GM23338 (cell line): ENCODE data around the gene DLG2. TPM values are rescaled to one million over a fixed set of nuclear protein-coding genes. Genes with fewer than 3 reads are reported as not detected.

Source experiments
- ATAC-seq: fragments of 200-7000 bp; cut with Tn5 transposase; 3 replicates; pipeline ENCODE4 v1.9.1; 2020
- DNase-seq: peaks from one replicate; pipeline ENCODE4 v3.0.0-alpha.2; 2015; ENCODE audit warnings: low spot score
- H2AFZ ChIP-seq: fragments of 200-600 bp; sonication (generic); 2 replicates; pipeline ENCODE4 v1.8.0; 2016; ENCODE audit warnings: antibody characterized with exemption, mild to moderate bottlenecking, moderate library complexity
- H3F3A ChIP-seq: fragments of 200-600 bp; sonication (generic); replicated peaks from 2 replicates; pipeline ENCODE4 v1.8.0; 2017; ENCODE audit warnings: antibody characterized with exemption, mixed run types, low read depth
- H3K27ac ChIP-seq: fragments of 200-600 bp; sonication (generic); 2 replicates; pipeline ENCODE4 v1.6.1; 2016; ENCODE audit warnings: low read depth
- H3K27me3 ChIP-seq: fragments of 200-600 bp; sonication (generic); 2 replicates; pipeline ENCODE4 v1.8.0; 2016; ENCODE audit warnings: mild to moderate bottlenecking, mixed run types, moderate library complexity; ENCODE audit not compliant: insufficient read depth
- H3K36me3 ChIP-seq: fragments of 200-600 bp; sonication (generic); 2 replicates; pipeline ENCODE4 v1.8.0; 2016; ENCODE audit warnings: mild to moderate bottlenecking; ENCODE audit not compliant: insufficient read depth
- H3K4me1 ChIP-seq: fragments of 200-600 bp; sonication (generic); 2 replicates; pipeline ENCODE4 v1.8.0; 2016; ENCODE audit warnings: mild to moderate bottlenecking, moderate library complexity; ENCODE audit not compliant: insufficient read depth
- H3K4me2 ChIP-seq: fragments of 200-600 bp; sonication (generic); 2 replicates; pipeline ENCODE4 v1.7.1; 2017; ENCODE audit warnings: mixed run types
- H3K4me3 ChIP-seq: fragments of 200-600 bp; sonication (generic); 2 replicates; pipeline ENCODE4 v1.6.1; 2016; ENCODE audit warnings: mixed run types
- H3K79me2 ChIP-seq: fragments of 200-600 bp; sonication (generic); replicated peaks from 2 replicates; pipeline ENCODE4 v1.8.0; 2017; ENCODE audit warnings: mild to moderate bottlenecking; ENCODE audit not compliant: insufficient read depth
- H3K9me2 ChIP-seq: fragments of 200-600 bp; sonication (generic); 2 replicates; pipeline ENCODE4 v1.8.0; 2017; ENCODE audit not compliant: insufficient read depth
- H4K20me1 ChIP-seq: fragments of 200-600 bp; sonication (generic); replicated peaks from 2 replicates; pipeline ENCODE4 v1.8.0; 2017; ENCODE audit warnings: mild to moderate bottlenecking; ENCODE audit not compliant: insufficient read depth
- H3K27ac Mint-ChIP-seq: 2 replicates; pipeline ENCODE4 v1.8.0; 2020; ENCODE audit warnings: inconsistent platforms, mild to moderate bottlenecking, moderate library complexity, mixed read lengths
- H3K27me3 Mint-ChIP-seq: 3 replicates; pipeline ENCODE4 v1.8.0; 2022; ENCODE audit warnings: low read depth, mild to moderate bottlenecking, moderate library complexity, mixed read lengths, inconsistent platforms; ENCODE audit not compliant: insufficient read depth, poor library complexity
- H3K36me3 Mint-ChIP-seq: 3 replicates; pipeline ENCODE4 v1.8.0; 2021; ENCODE audit warnings: low read depth, mild to moderate bottlenecking, inconsistent platforms, moderate library complexity, mixed read lengths
- H3K4me1 Mint-ChIP-seq: 3 replicates; pipeline ENCODE4 v1.8.0; 2020; ENCODE audit warnings: mild to moderate bottlenecking, inconsistent platforms, mixed read lengths
- H3K4me3 Mint-ChIP-seq: 3 replicates; pipeline ENCODE4 v1.8.0; 2021; ENCODE audit warnings: moderate library complexity, mild to moderate bottlenecking, inconsistent platforms, mixed read lengths
- H3K9me3 Mint-ChIP-seq: 3 replicates; pipeline ENCODE4 v1.8.0; 2020; ENCODE audit warnings: moderate library complexity, mild to moderate bottlenecking, inconsistent platforms, mixed read lengths
- CREB1 ChIP-seq: fragments of 250-450 bp; sonication (Bioruptor Pico); IDR thresholded peaks from 2 replicates; pipeline ENCODE4 v1.5.0; 2020; ENCODE audit warnings: low read depth, mild to moderate bottlenecking, moderate library complexity
- EZH2 ChIP-seq: fragments of 200-600 bp; sonication (generic); IDR thresholded peaks from one replicate; pipeline ENCODE4 v1.8.0; 2017; ENCODE audit warnings: antibody characterized with exemption, mild to moderate bottlenecking, low read depth; ENCODE audit not compliant: unreplicated experiment
- EZH2phosphoT487 ChIP-seq: fragments of 200-600 bp; sonication (generic); IDR thresholded peaks from one replicate; pipeline ENCODE4 v1.8.1; 2018; ENCODE audit warnings: antibody characterized with exemption; ENCODE audit not compliant: unreplicated experiment
- JUNB ChIP-seq: IDR thresholded peaks from one replicate; pipeline ENCODE4 v1.6.1; 2016; ENCODE audit warnings: antibody characterized with exemption; ENCODE audit not compliant: unreplicated experiment
- NANOG ChIP-seq: IDR thresholded peaks from 2 replicates; pipeline ENCODE4 v1.6.1; 2016; ENCODE audit warnings: antibody characterized with exemption, borderline replicate concordance
- POLR2AphosphoS5 ChIP-seq: IDR thresholded peaks from 2 replicates; pipeline ENCODE4 v1.6.1; 2016; ENCODE audit warnings: antibody characterized with exemption, low read depth
- STAT1 ChIP-seq: IDR thresholded peaks from one replicate; pipeline ENCODE4 v1.6.1; 2016; ENCODE audit warnings: antibody characterized with exemption; ENCODE audit not compliant: unreplicated experiment
- ZNF114 ChIP-seq: fragments of 250-450 bp; sonication (Bioruptor Pico); IDR thresholded peaks from 2 replicates; pipeline ENCODE4 v1.5.0; 2020; ENCODE audit warnings: mild to moderate bottlenecking, moderate library complexity
- ZNF331 ChIP-seq: fragments of 250-450 bp; sonication (Bioruptor Pico); IDR thresholded peaks from 2 replicates; pipeline ENCODE4 v1.5.0; 2020; ENCODE audit warnings: low read depth, mild to moderate bottlenecking, moderate library complexity
- polyA plus RNA-seq: library from polyadenylated mRNA; unstranded; fragments of >200 nt; fragmentation: Nextera tagmentation; extraction: Ambion mirVana; gene quantifications from 2 replicates; pipeline ENCODE4 v1.2.1, GENCODE V29; 2016
- total RNA-seq: library from RNA; depleted of rRNA; stranded (reverse); fragments of >200 nt; shearing (Covaris generic); gene quantifications from 2 replicates; pipeline ENCODE4 v1.2.3, GENCODE V29; 2014
- TF ChIP-seq, protein P1 (sequence below): IDR thresholded peaks from one replicate; pipeline ENCODE4 v1.6.1; 2018; ENCODE audit warnings: antibody characterized with exemption; ENCODE audit not compliant: unreplicated experiment
- TF ChIP-seq, protein P2 (sequence below): IDR thresholded peaks from 2 replicates; pipeline ENCODE4 v1.6.1; 2016; ENCODE audit warnings: antibody characterized with exemption
- TF ChIP-seq, protein P3 (sequence below), 2 experiments: fragments of 200-600 bp in 1 of 2; sonication (generic) in 1 of 2; conservative IDR thresholded peaks; 2 replicates each; pipeline versions ENCODE4 v1.5.1 to v1.6.1; 2016 to 2017; ENCODE audit warnings: antibody characterized with exemption in 2 of 2, low read depth in 2 of 2, mild to moderate bottlenecking in 2 of 2, moderate library complexity in 1 of 2
- TF ChIP-seq, protein P4 (sequence below): fragments of 250-450 bp; sonication (Bioruptor Pico); IDR thresholded peaks from 2 replicates; pipeline ENCODE4 v1.5.0; 2020; ENCODE audit warnings: mild to moderate bottlenecking, moderate library complexity

Gene DLG2
- total and polyA plus RNA-seq, 2 experiments from 2014 or later, result 19.8 to 21.5 TPM

DNA sequence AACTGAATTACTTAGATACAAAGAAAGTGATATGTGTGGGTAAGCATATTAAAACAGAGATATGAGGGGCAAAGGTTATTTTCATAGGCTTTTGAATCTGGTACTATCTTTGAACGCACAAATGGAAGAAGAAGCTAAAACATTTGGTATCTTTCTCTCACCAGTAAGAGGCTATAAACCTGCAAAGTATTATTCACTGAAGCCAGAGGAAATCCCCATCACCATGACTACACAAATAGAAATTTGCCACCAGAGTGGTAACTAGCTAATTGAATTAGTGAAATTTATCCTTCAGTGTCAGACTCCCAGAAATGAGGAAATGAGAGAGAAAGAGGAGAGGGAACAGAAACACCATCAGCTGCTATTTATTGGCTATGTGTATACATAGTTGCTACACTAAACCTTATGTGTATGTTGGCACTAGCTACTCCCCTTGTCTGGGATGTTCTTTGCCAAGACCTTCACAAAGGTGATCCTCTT, 503.4 kb downstream of the DLG2 start:
- Histone ChIP-seq H3K9me2 (no peaks in the 10 kb centered on the region), H4K20me1 (no peaks in the 10 kb centered on the region), H3K4me3 (no peak overlapping the region), H3K4me2 (no peak overlapping the region), H3K27ac (no peak overlapping the region), H3K79me2 (no peaks in the 10 kb centered on the region), H3K27me3 (no peaks in the 10 kb centered on the region), H3K36me3 (no peaks in the 10 kb centered on the region), H2AFZ (no peak overlapping the region), H3K4me1 (no peaks in the 10 kb centered on the region), H3F3A (no peaks in the 10 kb centered on the region)
- TF ChIP-seq EZH2phosphoT487, result no peak
- TF ChIP-seq, protein P1, sequence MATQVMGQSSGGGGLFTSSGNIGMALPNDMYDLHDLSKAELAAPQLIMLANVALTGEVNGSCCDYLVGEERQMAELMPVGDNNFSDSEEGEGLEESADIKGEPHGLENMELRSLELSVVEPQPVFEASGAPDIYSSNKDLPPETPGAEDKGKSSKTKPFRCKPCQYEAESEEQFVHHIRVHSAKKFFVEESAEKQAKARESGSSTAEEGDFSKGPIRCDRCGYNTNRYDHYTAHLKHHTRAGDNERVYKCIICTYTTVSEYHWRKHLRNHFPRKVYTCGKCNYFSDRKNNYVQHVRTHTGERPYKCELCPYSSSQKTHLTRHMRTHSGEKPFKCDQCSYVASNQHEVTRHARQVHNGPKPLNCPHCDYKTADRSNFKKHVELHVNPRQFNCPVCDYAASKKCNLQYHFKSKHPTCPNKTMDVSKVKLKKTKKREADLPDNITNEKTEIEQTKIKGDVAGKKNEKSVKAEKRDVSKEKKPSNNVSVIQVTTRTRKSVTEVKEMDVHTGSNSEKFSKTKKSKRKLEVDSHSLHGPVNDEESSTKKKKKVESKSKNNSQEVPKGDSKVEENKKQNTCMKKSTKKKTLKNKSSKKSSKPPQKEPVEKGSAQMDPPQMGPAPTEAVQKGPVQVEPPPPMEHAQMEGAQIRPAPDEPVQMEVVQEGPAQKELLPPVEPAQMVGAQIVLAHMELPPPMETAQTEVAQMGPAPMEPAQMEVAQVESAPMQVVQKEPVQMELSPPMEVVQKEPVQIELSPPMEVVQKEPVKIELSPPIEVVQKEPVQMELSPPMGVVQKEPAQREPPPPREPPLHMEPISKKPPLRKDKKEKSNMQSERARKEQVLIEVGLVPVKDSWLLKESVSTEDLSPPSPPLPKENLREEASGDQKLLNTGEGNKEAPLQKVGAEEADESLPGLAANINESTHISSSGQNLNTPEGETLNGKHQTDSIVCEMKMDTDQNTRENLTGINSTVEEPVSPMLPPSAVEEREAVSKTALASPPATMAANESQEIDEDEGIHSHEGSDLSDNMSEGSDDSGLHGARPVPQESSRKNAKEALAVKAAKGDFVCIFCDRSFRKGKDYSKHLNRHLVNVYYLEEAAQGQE, result no peak
- TF ChIP-seq CREB1 (CRISPR knock-in tag), result no peak
- TF ChIP-seq, protein P2, sequence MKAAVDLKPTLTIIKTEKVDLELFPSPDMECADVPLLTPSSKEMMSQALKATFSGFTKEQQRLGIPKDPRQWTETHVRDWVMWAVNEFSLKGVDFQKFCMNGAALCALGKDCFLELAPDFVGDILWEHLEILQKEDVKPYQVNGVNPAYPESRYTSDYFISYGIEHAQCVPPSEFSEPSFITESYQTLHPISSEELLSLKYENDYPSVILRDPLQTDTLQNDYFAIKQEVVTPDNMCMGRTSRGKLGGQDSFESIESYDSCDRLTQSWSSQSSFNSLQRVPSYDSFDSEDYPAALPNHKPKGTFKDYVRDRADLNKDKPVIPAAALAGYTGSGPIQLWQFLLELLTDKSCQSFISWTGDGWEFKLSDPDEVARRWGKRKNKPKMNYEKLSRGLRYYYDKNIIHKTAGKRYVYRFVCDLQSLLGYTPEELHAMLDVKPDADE, result no peak
- no peak for TF ChIP-seq EZH2
- TF ChIP-seq, protein P3, sequence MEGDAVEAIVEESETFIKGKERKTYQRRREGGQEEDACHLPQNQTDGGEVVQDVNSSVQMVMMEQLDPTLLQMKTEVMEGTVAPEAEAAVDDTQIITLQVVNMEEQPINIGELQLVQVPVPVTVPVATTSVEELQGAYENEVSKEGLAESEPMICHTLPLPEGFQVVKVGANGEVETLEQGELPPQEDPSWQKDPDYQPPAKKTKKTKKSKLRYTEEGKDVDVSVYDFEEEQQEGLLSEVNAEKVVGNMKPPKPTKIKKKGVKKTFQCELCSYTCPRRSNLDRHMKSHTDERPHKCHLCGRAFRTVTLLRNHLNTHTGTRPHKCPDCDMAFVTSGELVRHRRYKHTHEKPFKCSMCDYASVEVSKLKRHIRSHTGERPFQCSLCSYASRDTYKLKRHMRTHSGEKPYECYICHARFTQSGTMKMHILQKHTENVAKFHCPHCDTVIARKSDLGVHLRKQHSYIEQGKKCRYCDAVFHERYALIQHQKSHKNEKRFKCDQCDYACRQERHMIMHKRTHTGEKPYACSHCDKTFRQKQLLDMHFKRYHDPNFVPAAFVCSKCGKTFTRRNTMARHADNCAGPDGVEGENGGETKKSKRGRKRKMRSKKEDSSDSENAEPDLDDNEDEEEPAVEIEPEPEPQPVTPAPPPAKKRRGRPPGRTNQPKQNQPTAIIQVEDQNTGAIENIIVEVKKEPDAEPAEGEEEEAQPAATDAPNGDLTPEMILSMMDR (conservative IDR thresholded peaks at IDR 0.05; ENCODE audit: low read depth in 2 of 2), result no peak
- TF ChIP-seq JUNB, result no peak
- TF ChIP-seq, protein P4, sequence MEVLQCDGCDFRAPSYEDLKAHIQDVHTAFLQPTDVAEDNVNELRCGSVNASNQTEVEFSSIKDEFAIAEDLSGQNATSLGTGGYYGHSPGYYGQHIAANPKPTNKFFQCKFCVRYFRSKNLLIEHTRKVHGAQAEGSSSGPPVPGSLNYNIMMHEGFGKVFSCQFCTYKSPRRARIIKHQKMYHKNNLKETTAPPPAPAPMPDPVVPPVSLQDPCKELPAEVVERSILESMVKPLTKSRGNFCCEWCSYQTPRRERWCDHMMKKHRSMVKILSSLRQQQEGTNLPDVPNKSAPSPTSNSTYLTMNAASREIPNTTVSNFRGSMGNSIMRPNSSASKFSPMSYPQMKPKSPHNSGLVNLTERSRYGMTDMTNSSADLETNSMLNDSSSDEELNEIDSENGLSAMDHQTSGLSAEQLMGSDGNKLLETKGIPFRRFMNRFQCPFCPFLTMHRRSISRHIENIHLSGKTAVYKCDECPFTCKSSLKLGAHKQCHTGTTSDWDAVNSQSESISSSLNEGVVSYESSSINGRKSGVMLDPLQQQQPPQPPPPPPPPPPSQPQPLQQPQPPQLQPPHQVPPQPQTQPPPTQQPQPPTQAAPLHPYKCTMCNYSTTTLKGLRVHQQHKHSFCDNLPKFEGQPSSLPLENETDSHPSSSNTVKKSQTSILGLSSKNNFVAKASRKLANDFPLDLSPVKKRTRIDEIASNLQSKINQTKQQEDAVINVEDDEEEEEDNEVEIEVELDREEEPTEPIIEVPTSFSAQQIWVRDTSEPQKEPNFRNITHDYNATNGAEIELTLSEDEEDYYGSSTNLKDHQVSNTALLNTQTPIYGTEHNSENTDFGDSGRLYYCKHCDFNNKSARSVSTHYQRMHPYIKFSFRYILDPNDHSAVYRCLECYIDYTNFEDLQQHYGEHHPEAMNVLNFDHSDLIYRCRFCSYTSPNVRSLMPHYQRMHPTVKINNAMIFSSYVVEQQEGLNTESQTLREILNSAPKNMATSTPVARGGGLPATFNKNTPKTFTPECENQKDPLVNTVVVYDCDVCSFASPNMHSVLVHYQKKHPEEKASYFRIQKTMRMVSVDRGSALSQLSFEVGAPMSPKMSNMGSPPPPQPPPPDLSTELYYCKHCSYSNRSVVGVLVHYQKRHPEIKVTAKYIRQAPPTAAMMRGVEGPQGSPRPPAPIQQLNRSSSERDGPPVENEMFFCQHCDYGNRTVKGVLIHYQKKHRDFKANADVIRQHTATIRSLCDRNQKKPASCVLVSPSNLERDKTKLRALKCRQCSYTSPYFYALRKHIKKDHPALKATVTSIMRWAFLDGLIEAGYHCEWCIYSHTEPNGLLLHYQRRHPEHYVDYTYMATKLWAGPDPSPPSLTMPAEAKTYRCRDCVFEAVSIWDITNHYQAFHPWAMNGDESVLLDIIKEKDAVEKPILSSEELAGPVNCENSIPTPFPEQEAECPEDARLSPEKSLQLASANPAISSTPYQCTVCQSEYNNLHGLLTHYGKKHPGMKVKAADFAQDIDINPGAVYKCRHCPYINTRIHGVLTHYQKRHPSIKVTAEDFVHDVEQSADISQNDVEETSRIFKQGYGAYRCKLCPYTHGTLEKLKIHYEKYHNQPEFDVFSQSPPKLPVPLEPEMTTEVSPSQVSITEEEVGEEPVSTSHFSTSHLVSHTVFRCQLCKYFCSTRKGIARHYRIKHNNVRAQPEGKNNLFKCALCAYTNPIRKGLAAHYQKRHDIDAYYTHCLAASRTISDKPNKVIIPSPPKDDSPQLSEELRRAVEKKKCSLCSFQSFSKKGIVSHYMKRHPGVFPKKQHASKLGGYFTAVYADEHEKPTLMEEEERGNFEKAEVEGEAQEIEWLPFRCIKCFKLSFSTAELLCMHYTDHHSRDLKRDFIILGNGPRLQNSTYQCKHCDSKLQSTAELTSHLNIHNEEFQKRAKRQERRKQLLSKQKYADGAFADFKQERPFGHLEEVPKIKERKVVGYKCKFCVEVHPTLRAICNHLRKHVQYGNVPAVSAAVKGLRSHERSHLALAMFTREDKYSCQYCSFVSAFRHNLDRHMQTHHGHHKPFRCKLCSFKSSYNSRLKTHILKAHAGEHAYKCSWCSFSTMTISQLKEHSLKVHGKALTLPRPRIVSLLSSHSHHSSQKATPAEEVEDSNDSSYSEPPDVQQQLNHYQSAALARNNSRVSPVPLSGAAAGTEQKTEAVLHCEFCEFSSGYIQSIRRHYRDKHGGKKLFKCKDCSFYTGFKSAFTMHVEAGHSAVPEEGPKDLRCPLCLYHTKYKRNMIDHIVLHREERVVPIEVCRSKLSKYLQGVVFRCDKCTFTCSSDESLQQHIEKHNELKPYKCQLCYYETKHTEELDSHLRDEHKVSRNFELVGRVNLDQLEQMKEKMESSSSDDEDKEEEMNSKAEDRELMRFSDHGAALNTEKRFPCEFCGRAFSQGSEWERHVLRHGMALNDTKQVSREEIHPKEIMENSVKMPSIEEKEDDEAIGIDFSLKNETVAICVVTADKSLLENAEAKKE, result no peak
- no peak for TF ChIP-seq ZNF331 (CRISPR knock-in tag)
- TF ChIP-seq POLR2AphosphoS5, result no peak
- no peak for TF ChIP-seq STAT1
- no peak for TF ChIP-seq NANOG
- no peak for TF ChIP-seq ZNF114 (CRISPR knock-in tag)
- H3K4me3 Mint-ChIP-seq, result no peak overlapping the region
- H3K9me3 Mint-ChIP-seq, result no peaks in the 10 kb centered on the region
- ATAC-seq, result no peak
- H3K4me1 Mint-ChIP-seq, result no peaks in the 10 kb centered on the region
- H3K27me3 Mint-ChIP-seq, result no peaks in the 10 kb centered on the region
- no peak overlapping the region for H3K27ac Mint-ChIP-seq
- no peaks in the 10 kb centered on the region for H3K36me3 Mint-ChIP-seq
- DNase-seq, result no peak
